HL-60 (cell line): ENCODE data around the gene SPATS2L.

Source experiments
- DNase-seq, 2 experiments: peaks; one replicate each; pipeline ENCODE4 v3.0.0-alpha.2; 2010 to 2020; ENCODE audit warnings: low read depth in 1 of 2, low spot score in 1 of 2
- H3K27ac ChIP-seq: fragments of 250-450 bp; sonication (Bioruptor Pico); replicated peaks from 2 replicates; pipeline ENCODE4 v1.5.1; 2020; ENCODE audit warnings: mild to moderate bottlenecking, moderate library complexity
- H3K27me3 ChIP-seq: fragments of 250-450 bp; sonication (Bioruptor Pico); 2 replicates; pipeline ENCODE4 v1.5.1; 2021; ENCODE audit warnings: mild to moderate bottlenecking, moderate library complexity; ENCODE audit not compliant: insufficient read depth, poor library complexity, severe bottlenecking
- H3K4me3 ChIP-seq: replicated peaks from 2 replicates; pipeline ENCODE4 v1.5.1; 2011; ENCODE audit warnings: mild to moderate bottlenecking, control low read depth, low read length; ENCODE audit not compliant: insufficient read depth
- CTCF ChIP-seq: IDR thresholded peaks from one replicate; pipeline ENCODE4 v1.5.1; 2011; ENCODE audit warnings: low read length, control low read depth, inconsistent platforms; ENCODE audit not compliant: insufficient read depth
- GABPA ChIP-seq: IDR thresholded peaks from 2 replicates; pipeline ENCODE4 v1.6.1; 2012; ENCODE audit warnings: low read depth
- POLR2AphosphoS5 ChIP-seq: IDR thresholded peaks from 2 replicates; pipeline ENCODE4 v1.6.1; 2012; ENCODE audit warnings: low read depth
- REST ChIP-seq: IDR thresholded peaks from 2 replicates; pipeline ENCODE4 v1.6.1; 2012; ENCODE audit warnings: low read depth; ENCODE audit not compliant: insufficient replicate concordance
- SPI1 ChIP-seq: IDR thresholded peaks from 2 replicates; pipeline ENCODE4 v1.6.1; 2012; ENCODE audit warnings: low read depth, mild to moderate bottlenecking, borderline replicate concordance
- long read RNA-seq: library from polyadenylated mRNA; unstranded; transcript quantifications from one replicate; pipeline ENCODE4 v2.0.0, GENCODE V29; 2020

Gene SPATS2L
- long read RNA-seq, partial matches to known transcripts, result 1 of 5 reads
- long read RNA-seq, other reads (novel, unspliced or antisense), result 1 of 5 reads

DNA sequence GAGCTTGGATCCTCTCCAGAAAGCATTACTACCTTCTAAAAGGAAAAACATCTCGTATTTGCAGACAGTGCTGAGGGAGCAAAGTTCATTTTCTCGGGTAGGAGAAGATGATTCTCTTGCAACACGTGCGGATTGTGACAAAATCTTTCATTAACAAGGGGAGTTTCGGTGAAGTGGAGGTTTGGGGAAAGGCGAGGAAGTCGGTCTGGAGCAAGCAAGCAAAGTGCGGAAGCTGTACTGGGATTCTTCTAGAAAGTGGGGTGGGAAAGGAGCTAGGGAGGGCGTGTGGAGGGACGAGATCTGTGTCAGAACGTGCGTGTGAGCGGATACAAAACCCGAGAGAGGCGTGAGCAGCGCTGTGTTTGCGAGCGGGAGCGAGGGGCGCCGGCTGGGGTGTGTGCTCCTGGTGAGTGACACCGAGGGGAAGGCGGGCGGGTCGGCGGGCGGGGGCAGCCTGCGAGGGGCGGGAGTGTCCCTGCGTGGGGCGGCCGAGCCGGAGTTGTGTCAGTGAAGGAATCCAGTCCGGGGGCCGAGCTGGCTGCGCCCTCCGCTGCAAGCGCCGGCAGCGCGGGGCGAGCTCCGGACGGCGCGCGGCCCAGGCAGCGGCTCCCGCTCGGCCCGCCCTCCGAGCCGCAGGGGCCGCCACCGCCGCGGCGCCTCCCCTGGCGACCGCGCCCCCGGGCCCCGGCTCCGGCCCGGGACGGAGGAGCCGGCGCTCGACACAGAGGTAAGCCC is at the start of gene SPATS2L:
SPATS2L (plus strand) TSS at position 498 of the 735 bp plus-strand sequence. CDS start 82,552 bp downstream, outside the sequence.
- H3K27ac ChIP-seq, result no peak within 1 kb of the TSS
- peak within 1 kb of the TSS; percentile 43 for H3K4me3 ChIP-seq
- H3K27me3 ChIP-seq, result peaks cover 34% of the 10 kb centered on the region
- peak; percentile 2 to 5 for DNase-seq
- no peak for TF ChIP-seq POLR2AphosphoS5
- no peak for TF ChIP-seq REST
- TF ChIP-seq GABPA, result no peak
- no peak for TF ChIP-seq CTCF
- TF ChIP-seq SPI1, result no peak

GRCh38 chr2:200257570-200257969 is 48.9 kb upstream of the SPATS2L start:
- Histone ChIP-seq H3K27ac (no peak overlapping the region), H3K27me3 (no peaks in the 10 kb centered on the region), H3K4me3 (no peak overlapping the region)
- no peak for DNase-seq
- TF ChIP-seq POLR2AphosphoS5, result no peak
- no peak for TF ChIP-seq SPI1
- TF ChIP-seq REST, result no peak
- TF ChIP-seq GABPA, result no peak
- no peak for TF ChIP-seq CTCF

DNA sequence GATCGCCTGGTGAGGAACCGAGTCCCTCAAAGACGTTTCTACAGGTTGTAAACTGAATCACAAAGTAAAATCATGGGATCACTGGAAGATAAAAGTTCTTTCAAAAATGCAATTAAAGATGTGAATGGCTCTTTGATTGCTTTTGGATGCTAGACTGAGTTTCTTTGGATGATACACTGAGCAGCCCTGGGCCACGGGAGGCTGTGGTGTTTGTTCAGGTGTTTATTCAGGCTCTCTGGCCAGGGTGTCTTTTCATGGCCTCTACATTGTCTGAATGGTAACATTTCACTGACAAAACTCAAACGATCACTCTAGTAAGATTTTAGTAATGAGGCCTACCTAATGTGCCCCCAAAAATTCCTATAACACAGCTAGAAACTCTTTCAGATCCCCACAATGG is 48.4 kb upstream of the SPATS2L start:
- H3K4me3 ChIP-seq, result no peak overlapping the region
- H3K27ac ChIP-seq, result no peak overlapping the region
- TF ChIP-seq SPI1 (no peak), CTCF (no peak), GABPA (no peak), POLR2AphosphoS5 (no peak), REST (no peak)
- H3K27me3 ChIP-seq, result no peaks in the 10 kb centered on the region
- no peak for DNase-seq
